ENCODE measurements around the gene ZFR2.

DNA sequence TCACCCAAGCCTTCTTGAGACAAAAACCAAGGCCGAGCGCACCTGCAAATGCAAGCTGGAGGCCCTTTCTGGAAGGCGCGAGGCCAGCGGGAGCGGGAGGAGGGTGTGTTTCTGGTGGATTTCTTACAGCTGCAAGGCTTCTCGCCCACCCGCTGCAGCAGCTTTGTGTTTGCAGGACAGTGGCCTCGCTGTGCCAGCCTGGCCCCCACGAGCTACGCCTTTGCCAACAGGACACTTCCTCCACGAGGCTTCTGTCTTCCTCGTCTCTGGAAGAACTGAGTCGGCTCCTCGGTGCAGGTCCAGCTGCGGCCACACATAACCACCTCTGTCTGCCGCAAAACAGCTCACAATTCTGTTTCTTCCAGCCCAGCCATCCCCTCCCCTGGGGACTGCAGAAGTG is 21.8 kb upstream of the ZFR2 start:
- TF ChIP-seq, protein P1, sequence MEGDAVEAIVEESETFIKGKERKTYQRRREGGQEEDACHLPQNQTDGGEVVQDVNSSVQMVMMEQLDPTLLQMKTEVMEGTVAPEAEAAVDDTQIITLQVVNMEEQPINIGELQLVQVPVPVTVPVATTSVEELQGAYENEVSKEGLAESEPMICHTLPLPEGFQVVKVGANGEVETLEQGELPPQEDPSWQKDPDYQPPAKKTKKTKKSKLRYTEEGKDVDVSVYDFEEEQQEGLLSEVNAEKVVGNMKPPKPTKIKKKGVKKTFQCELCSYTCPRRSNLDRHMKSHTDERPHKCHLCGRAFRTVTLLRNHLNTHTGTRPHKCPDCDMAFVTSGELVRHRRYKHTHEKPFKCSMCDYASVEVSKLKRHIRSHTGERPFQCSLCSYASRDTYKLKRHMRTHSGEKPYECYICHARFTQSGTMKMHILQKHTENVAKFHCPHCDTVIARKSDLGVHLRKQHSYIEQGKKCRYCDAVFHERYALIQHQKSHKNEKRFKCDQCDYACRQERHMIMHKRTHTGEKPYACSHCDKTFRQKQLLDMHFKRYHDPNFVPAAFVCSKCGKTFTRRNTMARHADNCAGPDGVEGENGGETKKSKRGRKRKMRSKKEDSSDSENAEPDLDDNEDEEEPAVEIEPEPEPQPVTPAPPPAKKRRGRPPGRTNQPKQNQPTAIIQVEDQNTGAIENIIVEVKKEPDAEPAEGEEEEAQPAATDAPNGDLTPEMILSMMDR (IDR thresholded peaks at IDR 0.05) = no peak
- TF ChIP-seq, protein P2, sequence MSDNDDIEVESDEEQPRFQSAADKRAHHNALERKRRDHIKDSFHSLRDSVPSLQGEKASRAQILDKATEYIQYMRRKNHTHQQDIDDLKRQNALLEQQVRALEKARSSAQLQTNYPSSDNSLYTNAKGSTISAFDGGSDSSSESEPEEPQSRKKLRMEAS (IDR thresholded peaks at IDR 0.05; ENCODE audit: low read depth) = no peak
- TF ChIP-seq YY1 (IDR thresholded peaks at IDR 0.05; ENCODE audit: low read depth) (no peak), RAD21 (IDR thresholded peaks at IDR 0.05; ENCODE audit: low read length) (no peak), FOXM1 (IDR thresholded peaks at IDR 0.05; ENCODE audit: low read depth) (no peak), RFX5 (IDR thresholded peaks at IDR 0.05; ENCODE audit: low read length) (no peak), EP300 (IDR thresholded peaks at IDR 0.05; ENCODE audit: borderline replicate concordance in 1 of 2, low read depth in 1 of 2, low read length in 1 of 2) (no peak), CHD2 (IDR thresholded peaks at IDR 0.05; ENCODE audit: low read length, partially characterized antibody) (no peak), RXRA (IDR thresholded peaks at IDR 0.05; ENCODE audit: borderline replicate concordance, low read depth) (no peak)
- TF ChIP-seq, protein P3, sequence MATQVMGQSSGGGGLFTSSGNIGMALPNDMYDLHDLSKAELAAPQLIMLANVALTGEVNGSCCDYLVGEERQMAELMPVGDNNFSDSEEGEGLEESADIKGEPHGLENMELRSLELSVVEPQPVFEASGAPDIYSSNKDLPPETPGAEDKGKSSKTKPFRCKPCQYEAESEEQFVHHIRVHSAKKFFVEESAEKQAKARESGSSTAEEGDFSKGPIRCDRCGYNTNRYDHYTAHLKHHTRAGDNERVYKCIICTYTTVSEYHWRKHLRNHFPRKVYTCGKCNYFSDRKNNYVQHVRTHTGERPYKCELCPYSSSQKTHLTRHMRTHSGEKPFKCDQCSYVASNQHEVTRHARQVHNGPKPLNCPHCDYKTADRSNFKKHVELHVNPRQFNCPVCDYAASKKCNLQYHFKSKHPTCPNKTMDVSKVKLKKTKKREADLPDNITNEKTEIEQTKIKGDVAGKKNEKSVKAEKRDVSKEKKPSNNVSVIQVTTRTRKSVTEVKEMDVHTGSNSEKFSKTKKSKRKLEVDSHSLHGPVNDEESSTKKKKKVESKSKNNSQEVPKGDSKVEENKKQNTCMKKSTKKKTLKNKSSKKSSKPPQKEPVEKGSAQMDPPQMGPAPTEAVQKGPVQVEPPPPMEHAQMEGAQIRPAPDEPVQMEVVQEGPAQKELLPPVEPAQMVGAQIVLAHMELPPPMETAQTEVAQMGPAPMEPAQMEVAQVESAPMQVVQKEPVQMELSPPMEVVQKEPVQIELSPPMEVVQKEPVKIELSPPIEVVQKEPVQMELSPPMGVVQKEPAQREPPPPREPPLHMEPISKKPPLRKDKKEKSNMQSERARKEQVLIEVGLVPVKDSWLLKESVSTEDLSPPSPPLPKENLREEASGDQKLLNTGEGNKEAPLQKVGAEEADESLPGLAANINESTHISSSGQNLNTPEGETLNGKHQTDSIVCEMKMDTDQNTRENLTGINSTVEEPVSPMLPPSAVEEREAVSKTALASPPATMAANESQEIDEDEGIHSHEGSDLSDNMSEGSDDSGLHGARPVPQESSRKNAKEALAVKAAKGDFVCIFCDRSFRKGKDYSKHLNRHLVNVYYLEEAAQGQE (IDR thresholded peaks at IDR 0.05; ENCODE audit: low read depth, low read length) = no peak
